NCI-H526 treated with DMSO at 0.1 percent for 48 hours (cell line): ENCODE measurements around the gene GDAP1L1.
"Not testable (repeated sequence)": the region's sequence is repeated elsewhere in the genome, so short reads cannot be mapped to it uniquely, and the experiment has no call there.

ENCODE experiments used
- DNase-seq: peaks from one replicate; lab custom pipeline; 2025; lab: John Stamatoyannopoulos, UW

GDAP1L1 gene

DNA sequence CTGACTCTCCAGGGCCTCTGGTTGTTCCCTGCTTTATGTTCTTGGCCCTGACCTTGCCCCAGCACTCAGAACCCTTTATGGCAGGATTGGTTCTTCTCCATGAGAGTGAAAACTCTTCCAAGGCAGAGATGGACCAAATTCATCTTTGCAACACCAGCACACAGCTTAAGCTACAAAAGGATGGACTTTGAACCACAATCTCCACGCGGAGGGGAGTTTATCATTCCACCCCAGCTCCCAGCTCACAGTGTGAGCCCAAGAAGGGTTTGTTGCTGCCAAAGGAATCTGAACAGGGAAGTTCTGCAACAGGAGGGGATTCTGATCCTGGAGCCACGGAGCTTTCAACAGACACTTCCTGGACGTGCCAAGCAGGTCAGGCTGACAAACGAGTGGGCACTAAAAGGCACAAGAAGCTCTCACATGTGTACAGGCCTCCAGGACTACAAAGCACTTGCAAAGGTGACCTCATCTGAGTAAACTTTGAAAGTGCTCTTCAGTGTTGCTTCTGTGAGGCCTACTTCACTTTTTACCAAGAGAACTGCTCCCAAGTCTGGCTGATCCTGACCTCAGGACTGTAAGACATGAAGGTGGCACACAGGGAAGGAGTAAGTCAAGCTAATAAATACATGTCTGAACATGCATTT lies 55.0 kb downstream of the GDAP1L1 start:
- no peak for DNase-seq

GRCh38 chr20:44302736-44303135 lies 55.6 kb downstream of the GDAP1L1 start:
- no peak for DNase-seq

DNA sequence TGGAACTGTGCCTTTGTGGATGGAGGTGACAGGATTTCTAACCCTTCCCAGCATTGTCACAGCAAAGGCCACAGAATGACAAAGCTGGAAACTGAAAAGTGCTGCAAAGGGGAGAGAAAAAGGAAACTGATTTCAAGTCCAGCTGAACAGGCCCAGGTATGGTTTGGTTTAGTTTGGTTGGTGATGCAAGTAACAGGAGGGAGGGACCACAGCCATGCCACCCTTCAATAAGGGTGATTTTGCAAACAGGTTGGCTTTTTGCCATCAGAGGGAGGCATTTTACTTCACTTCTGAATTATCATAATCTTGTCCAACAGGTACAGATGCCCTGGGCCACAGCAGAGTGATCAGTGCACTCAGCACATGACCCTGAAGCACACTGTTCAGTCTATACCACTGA lies 57.3 kb downstream of the GDAP1L1 start:
- DNase-seq = no peak

GRCh38 chr20:44306927-44307326 lies 59.8 kb downstream of the GDAP1L1 start:
- no peak for DNase-seq

DNA sequence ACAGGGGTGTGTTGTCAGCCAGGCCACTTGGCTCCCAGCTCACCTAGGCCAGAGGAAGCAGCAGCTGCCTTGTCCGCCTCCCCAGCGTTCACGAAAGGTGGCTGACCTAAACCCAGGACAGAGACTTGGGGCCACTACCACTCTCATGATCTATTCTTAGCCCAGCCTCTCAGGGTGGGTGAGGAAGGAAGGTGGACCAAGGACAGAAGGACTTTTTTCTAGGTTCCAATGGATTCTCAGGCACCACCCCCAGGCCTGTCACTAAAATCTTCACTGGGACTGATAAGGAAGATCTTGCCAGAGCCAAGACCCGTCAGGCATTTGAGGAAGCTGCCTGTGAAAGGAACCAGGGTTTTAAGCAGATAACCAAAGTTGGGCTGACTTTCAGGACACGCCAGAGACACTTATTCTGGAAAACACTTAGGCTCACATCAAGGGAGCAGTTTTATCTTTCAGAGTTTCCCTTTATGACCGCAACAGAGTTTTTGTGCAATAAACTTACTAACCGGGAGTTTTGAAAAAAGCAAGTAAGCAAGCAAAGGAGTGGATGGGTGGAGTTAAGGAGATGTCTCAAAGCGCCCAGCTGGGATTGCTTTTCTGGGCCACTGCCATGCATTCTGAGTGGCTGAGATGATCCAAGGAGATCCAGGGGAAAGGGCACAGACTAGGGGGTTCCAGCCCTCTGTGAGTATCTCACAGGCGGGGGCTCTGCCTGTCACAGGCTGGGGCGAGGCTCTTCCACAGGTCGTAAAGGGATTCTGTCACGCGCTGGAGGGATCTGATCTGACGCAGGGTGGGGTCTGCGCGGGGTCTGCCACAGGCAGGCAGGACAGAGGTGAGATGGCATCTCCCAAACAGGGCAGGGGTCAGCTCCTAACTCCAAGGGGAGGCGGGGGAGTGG lies 62.9 kb downstream of the GDAP1L1 start:
- DNase-seq = no peak

- peak; percentile 92 for DNase-seq
These were observed 63.8 kb downstream of the GDAP1L1 start, which contains the start of gene FITM2 for GRCh38 chr20:44310664-44311639. TSS of gene FITM2 (minus strand) at chr20:44311202. CDS start at chr20:44311148, 54 bp downstream.

DNA sequence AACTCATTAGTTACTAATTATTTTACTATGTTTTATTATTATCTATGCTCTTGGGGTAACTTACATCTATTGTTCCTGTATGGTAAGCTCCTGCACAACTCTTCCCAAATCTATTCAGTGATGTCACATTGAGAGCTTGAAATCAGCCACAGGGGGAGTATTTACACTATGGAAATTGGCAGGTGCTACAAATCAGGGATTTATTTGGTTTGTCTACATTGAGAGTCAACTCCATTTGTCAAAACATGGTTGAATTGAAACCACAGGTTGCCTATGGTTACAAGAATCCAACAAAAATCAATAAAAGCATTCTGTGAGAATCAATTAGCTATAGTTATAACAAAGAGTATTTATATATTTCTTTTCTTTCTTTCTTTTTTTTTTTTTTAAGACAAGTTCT lies 67.8 kb downstream of the GDAP1L1 start:
- no peak for DNase-seq

GRCh38 chr20:44319839-44320422 lies 72.8 kb downstream of the GDAP1L1 start:
- no peak for DNase-seq

- DNase-seq = no peak
These were observed 77.2 kb downstream of the GDAP1L1 start for GRCh38 chr20:44324343-44324742.

GRCh38 chr20:44326391-44327159 lies 79.5 kb downstream of the GDAP1L1 start:
- DNase-seq = no peak

DNA sequence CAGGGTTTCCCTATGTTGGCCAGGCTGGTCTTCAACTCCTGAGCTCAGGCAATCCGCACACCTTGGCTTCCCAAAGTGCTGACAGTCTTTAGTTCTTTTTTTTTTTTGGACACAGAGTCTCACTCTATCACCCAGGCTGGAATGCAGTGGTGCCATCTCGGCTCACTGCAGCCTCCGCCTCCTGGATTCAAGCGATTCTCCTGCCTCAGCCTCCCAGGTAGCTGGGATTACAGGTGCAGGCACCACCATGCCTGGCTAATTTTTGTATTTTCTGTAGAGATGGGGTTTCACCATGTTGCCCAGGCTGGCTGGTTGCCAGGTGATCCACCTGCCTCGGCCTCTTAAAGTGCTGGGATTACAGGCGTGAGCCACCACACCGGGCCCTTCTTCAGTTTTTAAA lies 80.6 kb downstream of the GDAP1L1 start:
- not testable (repeated sequence) for DNase-seq

DNA sequence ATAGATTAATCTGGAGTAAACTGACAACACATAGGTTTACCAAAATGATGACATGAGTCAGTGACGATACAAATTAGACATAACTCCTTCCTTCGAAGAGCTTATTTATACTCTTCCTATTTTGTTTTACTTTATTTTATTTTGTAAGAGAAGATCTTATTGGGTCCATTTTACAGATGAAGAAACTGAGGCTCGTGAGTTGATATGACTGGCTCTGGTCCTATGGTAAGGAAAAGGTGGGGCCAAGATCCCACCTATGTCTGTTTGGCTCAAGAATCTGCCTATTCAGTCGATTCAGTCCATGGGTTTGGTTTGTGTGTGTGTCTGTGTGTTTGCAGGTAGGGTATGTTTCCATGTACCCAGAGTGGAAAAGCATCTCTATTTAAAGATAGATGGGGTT lies 81.3 kb downstream of the GDAP1L1 start:
- DNase-seq = no peak
